DOHH2 (cell line): ENCODE results near the gene HECTD1.
A peak's percentile ranks its signal among the peaks of the same experiment; 100 is the strongest.

ENCODE experiments used
- H3F3A ChIP-seq: fragments of 200-600 bp; sonication (generic), shearing (Covaris generic); 2 replicates; pipeline ENCODE4 v1.6.0; 2016; ENCODE audit warnings: antibody characterized with exemption, mild to moderate bottlenecking; ENCODE audit not compliant: control insufficient read depth, insufficient read depth
- H3K27ac ChIP-seq: fragments of 200-600 bp; sonication (generic); 2 replicates; pipeline ENCODE4 v1.5.1; 2014; ENCODE audit warnings: low read depth, mild to moderate bottlenecking, low read length, moderate library complexity
- H3K27me3 ChIP-seq: fragments of 200-600 bp; sonication (generic); 2 replicates; pipeline ENCODE4 v1.6.1; 2014; ENCODE audit warnings: mild to moderate bottlenecking, low read length, mixed read lengths; ENCODE audit not compliant: control insufficient read depth
- H3K36me3 ChIP-seq: fragments of 200-600 bp; sonication (generic); 2 replicates; pipeline ENCODE4 v1.6.1; 2014; ENCODE audit warnings: mild to moderate bottlenecking, low read length, moderate library complexity, mixed read lengths; ENCODE audit not compliant: control insufficient read depth
- H3K4me1 ChIP-seq: fragments of 200-600 bp; sonication (generic); 2 replicates; pipeline ENCODE4 v1.6.1; 2014; ENCODE audit warnings: mild to moderate bottlenecking, low read length, mixed read lengths; ENCODE audit not compliant: control insufficient read depth
- H3K4me2 ChIP-seq: fragments of 200-600 bp; sonication (generic); 2 replicates; pipeline ENCODE4 v1.6.0; 2014; ENCODE audit warnings: mild to moderate bottlenecking, low read length, moderate library complexity
- H3K4me3 ChIP-seq: fragments of 200-600 bp; sonication (generic); 2 replicates; pipeline ENCODE4 v1.5.1; 2014; ENCODE audit warnings: mild to moderate bottlenecking, low read length, mixed read lengths
- H3K79me2 ChIP-seq: fragments of 200-600 bp; sonication (generic); 2 replicates; pipeline ENCODE4 v1.6.1; 2014; ENCODE audit warnings: mild to moderate bottlenecking, low read length, mixed read lengths; ENCODE audit not compliant: control insufficient read depth
- H3K9me2 ChIP-seq: fragments of 200-600 bp; sonication (generic); replicated peaks from 2 replicates; pipeline ENCODE4 v1.6.1; 2014; ENCODE audit warnings: mild to moderate bottlenecking, low read length, mixed read lengths; ENCODE audit not compliant: control insufficient read depth
- H3K9me3 ChIP-seq: fragments of 200-600 bp; sonication (generic); 2 replicates; pipeline ENCODE4 v1.6.1; 2014; ENCODE audit warnings: antibody characterized with exemption, low read length, mixed read lengths; ENCODE audit not compliant: control insufficient read depth, insufficient read depth
- H4K20me1 ChIP-seq: fragments of 200-600 bp; sonication (generic); 2 replicates; pipeline ENCODE4 v1.6.0; 2014; ENCODE audit warnings: low read depth, mild to moderate bottlenecking, antibody characterized with exemption, low read length, moderate library complexity; ENCODE audit not compliant: control insufficient read depth, insufficient read depth
- EZH2phosphoT487 ChIP-seq: fragments of 200-600 bp; sonication (generic); IDR thresholded peaks from 2 replicates; pipeline ENCODE4 v1.6.1; 2017; ENCODE audit warnings: borderline replicate concordance, mild to moderate bottlenecking, antibody characterized with exemption, low read length, moderate library complexity, mixed read lengths
- TF ChIP-seq, protein P1 (sequence below): fragments of 200-600 bp; sonication (generic); IDR thresholded peaks from one replicate; pipeline ENCODE4 v1.5.1; 2014; ENCODE audit warnings: antibody characterized with exemption, mild to moderate bottlenecking, low read depth, low read length; ENCODE audit not compliant: poor library complexity, severe bottlenecking

The HECTD1 gene

DNA sequence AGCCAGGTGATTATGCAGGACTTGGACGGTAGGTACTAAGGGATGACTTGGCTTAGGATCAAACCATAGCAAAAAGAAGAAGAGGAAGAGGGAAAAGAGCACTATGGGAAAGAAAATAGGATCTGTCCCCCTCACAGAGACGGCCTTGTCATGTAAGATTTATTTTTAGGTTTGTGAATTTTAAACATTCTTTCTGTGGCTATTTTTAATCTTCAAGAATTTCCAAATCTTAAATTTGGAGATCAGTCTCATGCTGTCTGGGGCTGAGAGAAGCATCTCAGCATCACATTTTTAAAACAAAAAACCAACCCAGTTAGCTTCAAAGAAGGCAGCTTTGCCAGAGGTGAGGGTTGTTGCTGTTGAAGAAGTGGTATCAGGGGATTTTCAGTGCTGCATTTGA, 128.8 kb downstream of the HECTD1 start:
- Histone ChIP-seq H3K79me2 (no peaks in the 10 kb centered on the region), H4K20me1 (no peaks in the 10 kb centered on the region), H3K27me3 (no peaks in the 10 kb centered on the region), H3K4me1 (peaks cover 14% of the 10 kb centered on the region), H3K4me2 (peak overlapping the region; percentile 19; the same call in 1 of the 2 replicates), H3K36me3 (no peaks in the 10 kb centered on the region), H3K27ac (no peak overlapping the region), H3F3A (no peaks in the 10 kb centered on the region), H3K9me2 (no peaks in the 10 kb centered on the region), H3K4me3 (no peak overlapping the region), H3K9me3 (no peaks in the 10 kb centered on the region)
- TF ChIP-seq, protein P1, sequence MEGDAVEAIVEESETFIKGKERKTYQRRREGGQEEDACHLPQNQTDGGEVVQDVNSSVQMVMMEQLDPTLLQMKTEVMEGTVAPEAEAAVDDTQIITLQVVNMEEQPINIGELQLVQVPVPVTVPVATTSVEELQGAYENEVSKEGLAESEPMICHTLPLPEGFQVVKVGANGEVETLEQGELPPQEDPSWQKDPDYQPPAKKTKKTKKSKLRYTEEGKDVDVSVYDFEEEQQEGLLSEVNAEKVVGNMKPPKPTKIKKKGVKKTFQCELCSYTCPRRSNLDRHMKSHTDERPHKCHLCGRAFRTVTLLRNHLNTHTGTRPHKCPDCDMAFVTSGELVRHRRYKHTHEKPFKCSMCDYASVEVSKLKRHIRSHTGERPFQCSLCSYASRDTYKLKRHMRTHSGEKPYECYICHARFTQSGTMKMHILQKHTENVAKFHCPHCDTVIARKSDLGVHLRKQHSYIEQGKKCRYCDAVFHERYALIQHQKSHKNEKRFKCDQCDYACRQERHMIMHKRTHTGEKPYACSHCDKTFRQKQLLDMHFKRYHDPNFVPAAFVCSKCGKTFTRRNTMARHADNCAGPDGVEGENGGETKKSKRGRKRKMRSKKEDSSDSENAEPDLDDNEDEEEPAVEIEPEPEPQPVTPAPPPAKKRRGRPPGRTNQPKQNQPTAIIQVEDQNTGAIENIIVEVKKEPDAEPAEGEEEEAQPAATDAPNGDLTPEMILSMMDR, result no peak
- no peak for TF ChIP-seq EZH2phosphoT487

DNA sequence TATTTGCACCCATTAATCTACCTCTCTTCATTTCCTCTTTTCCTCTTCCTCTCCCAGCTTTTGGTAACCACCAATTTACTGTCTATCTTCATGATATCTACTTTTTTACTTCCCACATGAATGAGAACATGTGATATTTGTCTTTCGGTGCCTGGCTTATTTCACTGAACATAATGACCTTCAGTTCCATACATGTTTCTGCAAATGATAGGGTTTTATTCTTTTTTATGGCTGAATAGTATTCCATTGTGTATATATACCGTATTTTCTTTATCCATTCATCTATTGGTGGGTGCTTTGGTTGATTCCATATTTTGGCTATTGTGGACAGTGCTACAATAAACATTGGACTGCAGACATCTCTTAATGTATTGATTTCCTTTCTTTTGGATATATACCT, 132.4 kb downstream of the HECTD1 start:
- TF ChIP-seq, protein P1, result no peak
- TF ChIP-seq EZH2phosphoT487, result no peak
- H3K4me2 ChIP-seq, result no peak overlapping the region
- H3K36me3 ChIP-seq, result no peaks in the 10 kb centered on the region
- H3K9me2 ChIP-seq, result no peaks in the 10 kb centered on the region
- peaks cover 10% of the 10 kb centered on the region for H3K4me1 ChIP-seq
- H3K9me3 ChIP-seq, result no peaks in the 10 kb centered on the region
- no peak overlapping the region for H3K4me3 ChIP-seq
- no peaks in the 10 kb centered on the region for H3K79me2 ChIP-seq
- H3F3A ChIP-seq, result no peaks in the 10 kb centered on the region
- H3K27ac ChIP-seq, result no peak overlapping the region
- no peaks in the 10 kb centered on the region for H3K27me3 ChIP-seq
- H4K20me1 ChIP-seq, result no peaks in the 10 kb centered on the region

DNA sequence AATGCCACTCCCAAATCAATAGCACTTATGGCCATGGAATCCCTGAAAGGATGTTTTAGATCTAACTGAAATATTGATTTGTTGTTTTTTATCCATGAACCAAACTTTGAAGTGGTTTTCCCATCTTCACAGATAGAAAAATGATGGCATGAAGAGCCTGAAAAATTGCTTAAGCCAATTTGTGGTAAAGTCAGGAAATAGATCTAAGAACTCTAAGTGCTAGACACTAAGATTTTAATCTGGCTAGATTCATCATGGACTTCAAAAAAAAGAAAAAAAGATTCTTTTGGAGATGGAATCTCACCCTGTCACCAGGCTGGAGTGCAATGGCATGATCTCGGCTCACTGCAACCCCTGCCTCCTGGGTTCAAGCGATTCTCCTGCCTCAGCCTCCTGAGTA, 136.4 kb downstream of the HECTD1 start:
- H3K9me3 ChIP-seq, result no peaks in the 10 kb centered on the region
- H3F3A ChIP-seq, result no peaks in the 10 kb centered on the region
- no peaks in the 10 kb centered on the region for H3K79me2 ChIP-seq
- no peaks in the 10 kb centered on the region for H3K36me3 ChIP-seq
- no peaks in the 10 kb centered on the region for H3K27me3 ChIP-seq
- H3K4me1 ChIP-seq, result no peaks in the 10 kb centered on the region
- TF ChIP-seq, protein P1, result no peak
- TF ChIP-seq EZH2phosphoT487, result no peak
- no peak overlapping the region for H3K4me2 ChIP-seq
- H4K20me1 ChIP-seq, result no peaks in the 10 kb centered on the region
- no peaks in the 10 kb centered on the region for H3K9me2 ChIP-seq
- no peak overlapping the region for H3K4me3 ChIP-seq
- H3K27ac ChIP-seq, result no peak overlapping the region

DNA sequence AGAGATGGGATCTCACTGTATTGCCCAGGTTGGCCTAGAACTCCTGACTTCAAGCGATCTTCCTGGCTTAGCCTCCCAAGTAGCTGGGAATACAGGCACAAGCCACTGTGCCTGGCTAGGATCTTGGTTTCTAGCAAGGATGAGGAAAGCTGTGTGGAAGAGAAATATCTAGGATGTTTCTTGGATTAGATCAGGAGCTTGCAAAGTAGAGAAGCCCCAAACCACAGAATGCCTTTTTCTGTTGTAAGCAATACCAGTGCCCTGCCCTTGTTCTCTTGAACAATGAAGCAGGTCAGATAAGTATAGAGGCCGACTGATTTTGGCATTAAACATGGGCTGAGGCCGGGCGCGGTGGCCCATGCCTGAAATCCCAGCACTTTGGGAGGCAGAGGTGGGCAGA, 137.2 kb downstream of the HECTD1 start:
- Histone ChIP-seq H3K9me2 (no peaks in the 10 kb centered on the region), H3K27ac (no peak overlapping the region), H4K20me1 (no peaks in the 10 kb centered on the region), H3K36me3 (no peaks in the 10 kb centered on the region), H3K4me2 (no peak overlapping the region), H3F3A (no peaks in the 10 kb centered on the region), H3K9me3 (no peaks in the 10 kb centered on the region), H3K79me2 (no peaks in the 10 kb centered on the region), H3K27me3 (no peaks in the 10 kb centered on the region), H3K4me1 (no peaks in the 10 kb centered on the region), H3K4me3 (no peak overlapping the region)
- TF ChIP-seq, protein P1, result no peak
- no peak for TF ChIP-seq EZH2phosphoT487
